Spleen (tissue), 7 donors: ENCODE measurements around the gene NFKBIZ.

Experiments
- CTCF ChIP-seq, 11 experiments: fragments of 200-600 bp in 7 of 11; fragments of 450-650 bp in 4 of 11; sonication (generic) in 4 of 11; IDR thresholded peaks in 8 of 11; conservative IDR thresholded peaks in 3 of 11; 1 replicate in 7 of 11; 2 replicates in 4 of 11; pipeline versions ENCODE4 v1.4.0 to v1.8.0; 2016 to 2021; ENCODE audit warnings: antibody characterized with exemption in 11 of 11, inconsistent platforms in 4 of 11, mild to moderate bottlenecking in 1 of 11
- POLR2AphosphoS5 ChIP-seq, 3 donors: sonication (generic); formaldehyde crosslinking; IDR thresholded peaks; one replicate each; pipeline ENCODE4 v1.5.1; 2017; ENCODE audit warnings: antibody characterized with exemption in 3 of 3
- donor health status: DM: no; HTN: no; CAD: no; lungs with moderate emphysema.
- donor health status: DM: no; HTN: no; CAD: no.
- donor health status: DM: no; HTN: no; CAD: no.

GRCh38 chr3:101825904-101826445, 23.3 kb upstream of the NFKBIZ start:
- no peak for TF ChIP-seq CTCF (IDR thresholded peaks at IDR 0.05 in 8 of 11, conservative IDR thresholded peaks at IDR 0.05 in 3 of 11)
- no peak for TF ChIP-seq POLR2AphosphoS5 (IDR thresholded peaks at IDR 0.05)
